GM12874 (cell line): ENCODE data around the gene CCDC157.

Source experiments
- TF ChIP-seq, protein P1 (sequence below): IDR thresholded peaks from 2 replicates; pipeline ENCODE4 v1.5.1; 2011; ENCODE audit warnings: low read depth, mild to moderate bottlenecking, control low read depth, low read length, moderate library complexity; ENCODE audit not compliant: insufficient read depth

CCDC157 gene

DNA sequence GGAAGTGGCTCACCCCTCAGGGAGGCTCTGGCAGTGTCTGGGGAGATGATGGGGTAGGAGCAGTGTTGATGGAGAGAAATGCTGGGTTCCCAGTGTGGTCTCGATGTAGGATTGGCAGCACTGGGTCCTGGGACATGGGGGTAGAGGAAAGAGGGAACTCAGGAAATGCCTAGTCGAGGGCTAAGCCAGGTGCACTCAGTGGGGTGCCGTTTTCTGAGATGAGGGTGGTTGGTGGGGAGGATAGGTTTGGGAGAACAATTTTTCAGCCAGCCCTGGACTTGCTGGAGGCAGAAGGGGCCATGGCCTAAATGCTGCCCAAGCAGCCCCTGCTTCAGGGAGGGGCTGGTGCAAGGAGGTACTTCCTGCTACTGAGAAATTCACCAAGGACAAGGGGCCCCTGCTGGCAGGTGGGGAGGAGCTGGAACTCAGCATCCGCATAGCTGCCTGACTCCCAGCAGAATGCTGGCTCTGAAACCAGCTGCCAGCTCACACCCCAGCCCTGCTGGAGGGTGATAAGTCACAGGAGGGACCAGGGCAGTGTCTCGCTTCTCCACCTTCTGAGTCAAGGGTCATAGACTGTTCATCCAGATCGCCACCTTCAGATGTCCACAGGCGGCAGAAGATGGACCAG lies 6.0 kb downstream of the CCDC157 start:
- TF ChIP-seq, protein P1, sequence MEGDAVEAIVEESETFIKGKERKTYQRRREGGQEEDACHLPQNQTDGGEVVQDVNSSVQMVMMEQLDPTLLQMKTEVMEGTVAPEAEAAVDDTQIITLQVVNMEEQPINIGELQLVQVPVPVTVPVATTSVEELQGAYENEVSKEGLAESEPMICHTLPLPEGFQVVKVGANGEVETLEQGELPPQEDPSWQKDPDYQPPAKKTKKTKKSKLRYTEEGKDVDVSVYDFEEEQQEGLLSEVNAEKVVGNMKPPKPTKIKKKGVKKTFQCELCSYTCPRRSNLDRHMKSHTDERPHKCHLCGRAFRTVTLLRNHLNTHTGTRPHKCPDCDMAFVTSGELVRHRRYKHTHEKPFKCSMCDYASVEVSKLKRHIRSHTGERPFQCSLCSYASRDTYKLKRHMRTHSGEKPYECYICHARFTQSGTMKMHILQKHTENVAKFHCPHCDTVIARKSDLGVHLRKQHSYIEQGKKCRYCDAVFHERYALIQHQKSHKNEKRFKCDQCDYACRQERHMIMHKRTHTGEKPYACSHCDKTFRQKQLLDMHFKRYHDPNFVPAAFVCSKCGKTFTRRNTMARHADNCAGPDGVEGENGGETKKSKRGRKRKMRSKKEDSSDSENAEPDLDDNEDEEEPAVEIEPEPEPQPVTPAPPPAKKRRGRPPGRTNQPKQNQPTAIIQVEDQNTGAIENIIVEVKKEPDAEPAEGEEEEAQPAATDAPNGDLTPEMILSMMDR = no peak

DNA sequence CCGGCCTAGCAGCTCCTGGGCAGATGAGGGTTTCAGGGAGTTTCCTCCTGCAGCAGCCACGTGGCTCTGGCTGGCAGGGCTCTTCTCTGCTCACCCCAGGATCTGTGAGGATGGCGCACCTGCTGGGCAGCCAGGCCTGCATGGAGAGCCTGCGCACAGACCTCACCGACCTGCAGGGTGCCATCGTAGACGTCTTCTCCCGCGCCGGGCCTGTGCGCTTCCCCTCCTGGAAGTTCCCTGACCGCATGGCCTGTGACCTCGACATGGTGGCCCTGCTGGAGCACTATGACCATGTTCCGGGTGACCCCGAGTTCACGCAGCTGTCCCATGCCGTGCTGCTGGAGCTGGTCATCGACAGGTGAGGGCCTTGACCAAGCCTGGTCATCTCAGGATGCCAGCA lies 9.1 kb downstream of the CCDC157 start:
- TF ChIP-seq, protein P1 = no peak

DNA sequence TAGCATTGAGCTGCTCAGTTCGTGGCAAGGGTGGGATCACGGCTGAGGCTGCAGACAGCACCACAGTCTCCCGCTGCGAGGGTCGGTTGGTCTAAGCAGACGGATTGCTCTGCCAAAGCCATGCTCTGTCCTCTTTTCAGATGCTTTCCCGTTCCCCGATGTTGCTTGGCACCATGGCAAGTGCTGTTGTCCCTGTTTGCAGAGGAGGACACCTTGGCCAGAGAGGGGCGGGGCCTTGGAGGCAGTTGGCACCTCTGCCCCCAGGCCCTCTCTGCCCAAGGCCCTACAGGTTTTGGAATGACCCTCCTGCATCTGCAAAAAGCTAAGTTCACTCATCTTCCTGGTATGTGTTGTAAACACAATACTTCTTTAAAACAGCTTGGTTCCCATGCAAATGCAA lies 11.6 kb downstream of the CCDC157 start:
- TF ChIP-seq, protein P1 = no peak

DNA sequence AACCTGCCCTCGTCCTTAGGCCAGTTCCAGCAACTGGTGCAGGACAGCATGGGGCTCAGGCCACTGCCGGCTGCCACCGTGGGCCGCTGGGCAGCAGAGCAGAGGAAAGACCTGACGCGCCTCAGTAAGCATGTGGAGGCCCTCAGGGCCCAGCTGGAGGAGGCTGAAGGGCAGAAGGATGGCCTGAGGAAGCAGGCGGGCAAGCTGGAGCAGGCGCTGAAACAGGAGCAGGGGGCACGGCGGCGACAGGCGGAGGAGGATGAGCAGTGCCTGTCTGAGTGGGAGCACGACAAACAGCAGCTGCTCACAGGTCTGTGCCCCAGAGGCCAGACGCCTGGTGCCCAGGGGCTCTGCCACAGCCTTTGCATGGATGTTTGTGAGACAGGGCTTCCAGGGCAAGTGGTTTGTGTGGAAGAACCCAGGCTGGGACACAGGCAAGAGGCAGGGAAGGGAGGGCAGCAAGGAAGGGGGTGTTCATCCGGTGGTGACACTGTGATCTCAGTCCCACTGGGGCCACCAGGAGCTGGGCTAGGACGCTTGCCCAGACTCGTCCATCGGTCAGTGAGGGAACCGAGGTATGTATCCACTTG lies 13.9 kb downstream of the CCDC157 start:
- TF ChIP-seq, protein P1 = no peak

DNA sequence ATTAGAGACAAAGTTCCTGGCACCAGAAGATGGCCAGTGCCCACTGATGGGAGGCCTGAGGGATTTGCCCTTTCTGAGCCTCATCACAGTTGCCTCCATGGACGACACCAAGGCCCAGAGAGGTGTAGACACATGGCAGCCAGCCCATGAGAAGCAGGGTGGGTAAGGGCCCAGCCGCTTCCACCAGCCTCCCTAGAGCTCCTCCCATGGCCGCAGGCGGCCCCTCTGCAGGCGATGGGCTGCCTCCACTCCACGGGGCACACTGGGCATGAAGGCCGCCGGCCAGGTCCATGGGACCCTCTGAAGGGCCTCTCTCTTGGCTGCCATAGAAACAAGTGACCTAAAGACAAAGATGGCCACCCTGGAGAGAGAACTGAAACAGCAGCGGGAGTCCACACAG lies 14.5 kb downstream of the CCDC157 start:
- TF ChIP-seq, protein P1 = no peak

DNA sequence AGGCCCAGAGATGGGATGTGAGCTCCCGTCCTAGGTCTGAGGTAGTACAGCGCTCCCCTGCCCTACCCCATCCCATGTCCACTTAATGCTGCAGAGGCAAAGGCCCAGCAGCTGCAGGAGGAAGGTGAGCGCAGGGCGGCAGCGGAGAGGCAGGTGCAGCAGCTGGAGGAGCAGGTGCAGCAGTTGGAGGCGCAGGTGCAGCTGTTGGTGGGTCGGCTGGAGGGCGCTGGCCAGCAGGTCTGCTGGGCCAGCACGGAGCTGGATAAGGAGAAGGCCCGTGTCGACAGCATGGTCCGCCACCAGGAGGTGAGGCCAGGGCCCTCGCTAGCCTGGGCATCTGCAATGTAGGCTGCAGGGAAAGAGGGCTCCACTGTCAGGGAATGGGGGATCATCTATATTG lies 15.2 kb downstream of the CCDC157 start:
- TF ChIP-seq, protein P1 = no peak

DNA sequence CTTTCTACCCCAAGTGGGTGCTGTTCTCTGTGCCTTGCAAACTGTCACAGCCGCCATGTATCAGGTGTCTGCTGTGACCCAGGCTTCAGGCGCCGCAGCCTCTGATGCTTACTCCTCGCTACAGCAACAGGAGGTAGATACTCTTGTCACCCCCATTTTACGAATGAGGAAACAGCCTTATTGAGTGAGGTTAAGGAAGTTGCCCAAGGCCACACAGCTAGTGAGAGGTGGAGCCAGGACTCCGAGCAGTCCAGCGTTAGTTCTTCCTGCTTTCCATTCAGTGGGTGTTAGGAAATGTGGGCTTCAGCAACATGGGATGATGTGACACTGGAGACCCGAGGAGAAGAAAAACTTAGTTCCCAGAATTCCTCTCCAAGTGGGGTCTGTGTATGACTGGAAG lies 16.1 kb downstream of the CCDC157 start:
- TF ChIP-seq, protein P1 = no peak
